NCI-H526 treated with DMSO at 0.1 percent for 48 hours (cell line): Measurements from ENCODE around the gene NT5M.

Source experiments
- DNase-seq: peaks from one replicate; lab custom pipeline; 2025; lab: John Stamatoyannopoulos, UW

The NT5M gene

DNA sequence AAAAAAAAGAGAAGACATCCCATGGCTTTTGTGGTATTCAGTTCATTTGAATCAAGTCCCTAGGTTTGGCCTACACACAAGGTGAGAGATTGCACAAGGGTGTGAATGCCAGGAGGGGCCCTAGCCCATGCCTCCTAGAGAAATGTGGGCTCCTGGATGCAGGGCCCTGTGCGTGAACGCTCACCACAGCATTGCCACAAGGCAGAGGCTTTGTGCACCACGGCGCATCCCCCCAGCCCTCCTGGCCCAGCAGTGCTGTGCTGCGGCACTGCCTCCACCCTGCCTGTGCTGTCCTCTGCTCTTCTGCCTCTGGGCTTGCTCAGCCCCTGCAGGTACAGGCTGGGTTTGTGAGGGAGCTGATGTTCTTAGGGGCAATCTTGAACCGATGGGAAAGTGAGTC lies 92.7 kb downstream of the NT5M start:
- DNase-seq, result no peak
